Astrocyte (in vitro differentiated cells and primary cell): ENCODE measurements around the gene USO1.

Experiments
- CTCF ChIP-seq: IDR thresholded peaks from 2 replicates; pipeline ENCODE4 v1.5.1; 2011; ENCODE audit warnings: low read depth, mild to moderate bottlenecking, inconsistent platforms, low read length, moderate library complexity; ENCODE audit not compliant: insufficient read depth
- EZH2 ChIP-seq: IDR thresholded peaks from 2 replicates; pipeline ENCODE4 v1.6.1; 2012; ENCODE audit warnings: mild to moderate bottlenecking, low read length, inconsistent platforms; ENCODE audit not compliant: insufficient read depth

GRCh38 chr4:75714704-75715103 is 9.7 kb upstream of the USO1 start:
- TF ChIP-seq CTCF, result no peak
- TF ChIP-seq EZH2, result no peak
